NB4 (cell line): ENCODE data around the gene TRIM28.

Experiments
- CTCF ChIP-seq: IDR thresholded peaks from one replicate; pipeline ENCODE4 v1.5.1; 2012; ENCODE audit warnings: low read depth, low read length
- POLR2A ChIP-seq: IDR thresholded peaks from 2 replicates; pipeline ENCODE4 v1.6.1; 2011; ENCODE audit warnings: mild to moderate bottlenecking; ENCODE audit not compliant: insufficient read length; ENCODE audit errors: extremely low read depth

GRCh38 chr19:58551123-58551497, 7.2 kb downstream of the TRIM28 start:
- TF ChIP-seq CTCF (no peak), POLR2A (no peak)
